ENCODE measurements around the gene LRRC4B. TPM values are rescaled to one million over a fixed set of nuclear protein-coding genes. Genes with fewer than 3 reads are reported as not detected.
A peak's percentile ranks its signal among the peaks of the same experiment; 100 is the strongest.

LRRC4B gene
- total RNA-seq, 2 experiments from 2014 or later = not detected

- Mint-ChIP-seq H3K4me1 (no peaks in the 10 kb centered on the region), H3K27ac (no peak overlapping the region), H3K4me3 (no peak overlapping the region), H3K9me3 (ENCODE audit: low read depth) (no peaks in the 10 kb centered on the region), H3K27me3 (peaks cover 40% of the 10 kb centered on the region), H3K36me3 (ENCODE audit: low read depth) (no peaks in the 10 kb centered on the region)
- CTCF ChIA-PET = no interaction called here
- POLR2A ChIA-PET = interaction anchor here (0.7 kb wide), 1 partner anchor 232 kb away, joined by 4 read pairs; no protein-coding TSS in a partner anchor
- intact Hi-C loops (cut with DNase I, micrococcal nuclease) = no loop called here
- DNase-seq (no peak), ATAC-seq (no peak)
Measured at GRCh38 chr19:50549927-50550593, 18.2 kb downstream of the LRRC4B start.

GRCh38 chr19:50549059-50549926, 18.9 kb downstream of the LRRC4B start:
- DNase-seq (no peak), ATAC-seq (no peak)
- Mint-ChIP-seq H3K27ac (no peak overlapping the region), H3K9me3 (ENCODE audit: low read depth) (no peaks in the 10 kb centered on the region), H3K4me1 (no peaks in the 10 kb centered on the region), H3K36me3 (ENCODE audit: low read depth) (no peaks in the 10 kb centered on the region), H3K27me3 (peaks cover 36% of the 10 kb centered on the region), H3K4me3 (no peak overlapping the region)
- intact Hi-C loops (cut with DNase I, micrococcal nuclease) = no loop called here
- ChIA-PET CTCF (no interaction called here), POLR2A (interaction anchor here (0.7 kb wide), 1 partner anchor 233 kb away, joined by 4 read pairs; no protein-coding TSS in a partner anchor)

- intact Hi-C loops (cut with DNase I, micrococcal nuclease) = no loop called here
- Mint-ChIP-seq H3K9me3 (ENCODE audit: low read depth) (no peaks in the 10 kb centered on the region), H3K4me1 (no peaks in the 10 kb centered on the region), H3K36me3 (ENCODE audit: low read depth) (no peaks in the 10 kb centered on the region), H3K27me3 (peaks cover 30% of the 10 kb centered on the region), H3K4me3 (no peak overlapping the region), H3K27ac (no peak overlapping the region)
- POLR2A ChIA-PET = no interaction called here
- ATAC-seq (no peak), DNase-seq (no peak)
- CTCF ChIA-PET = no interaction called here
Measured at GRCh38 chr19:50548191-50549058, 19.8 kb downstream of the LRRC4B start.

GRCh38 chr19:50547385-50548190, 20.6 kb downstream of the LRRC4B start:
- no peak overlapping the region for H3K4me3 Mint-ChIP-seq
- DNase-seq (no peak), ATAC-seq (no peak)
- no peaks in the 10 kb centered on the region for H3K36me3 Mint-ChIP-seq (ENCODE audit: low read depth)
- intact Hi-C loops (cut with DNase I, micrococcal nuclease) = no loop called here
- CTCF ChIA-PET = interaction anchor here (1.1 kb wide), 1 partner anchor 9 kb away, joined by 3 read pairs; no protein-coding TSS in a partner anchor
- peaks cover 22% of the 10 kb centered on the region for H3K27me3 Mint-ChIP-seq
- POLR2A ChIA-PET = no interaction called here
- no peaks in the 10 kb centered on the region for H3K4me1 Mint-ChIP-seq
- H3K9me3 Mint-ChIP-seq (ENCODE audit: low read depth) = no peaks in the 10 kb centered on the region
- H3K27ac Mint-ChIP-seq = no peak overlapping the region

GRCh38 chr19:50546527-50547221, 21.6 kb downstream of the LRRC4B start:
- ChIA-PET POLR2A (no interaction called here), CTCF (interaction anchor here (1.1 kb wide), 1 partner anchor 9 kb away, joined by 3 read pairs; no protein-coding TSS in a partner anchor)
- Mint-ChIP-seq H3K9me3 (ENCODE audit: low read depth) (no peaks in the 10 kb centered on the region), H3K27ac (no peak overlapping the region), H3K4me3 (no peak overlapping the region), H3K4me1 (no peaks in the 10 kb centered on the region), H3K36me3 (ENCODE audit: low read depth) (no peaks in the 10 kb centered on the region), H3K27me3 (peaks cover 16% of the 10 kb centered on the region)
- ATAC-seq = no peak
- DNase-seq = no peak
- intact Hi-C loops (cut with DNase I, micrococcal nuclease) = no loop called here

- intact Hi-C loops (cut with DNase I, micrococcal nuclease) = no loop called here
- Mint-ChIP-seq H3K36me3 (ENCODE audit: low read depth) (no peaks in the 10 kb centered on the region), H3K27me3 (no peaks in the 10 kb centered on the region), H3K9me3 (ENCODE audit: low read depth) (no peaks in the 10 kb centered on the region), H3K4me3 (no peak overlapping the region), H3K4me1 (no peaks in the 10 kb centered on the region), H3K27ac (no peak overlapping the region)
- ATAC-seq (no peak), DNase-seq (no peak)
- CTCF ChIA-PET = interaction anchor here (2.3 kb wide), 1 partner anchor 13 kb away, joined by 10 read pairs; no protein-coding TSS in a partner anchor
- POLR2A ChIA-PET = no interaction called here
Measured at GRCh38 chr19:50542943-50543342, 25.3 kb downstream of the LRRC4B start.

GRCh38 chr19:50537769-50538230, 30.4 kb downstream of the LRRC4B start:
- no peaks in the 10 kb centered on the region for H3K4me1 Mint-ChIP-seq
- ATAC-seq = peak; percentile 88
- peaks cover 14% of the 10 kb centered on the region for H3K27me3 Mint-ChIP-seq
- H3K27ac Mint-ChIP-seq = no peak overlapping the region
- no peaks in the 10 kb centered on the region for H3K36me3 Mint-ChIP-seq (ENCODE audit: low read depth)
- intact Hi-C loops (cut with DNase I, micrococcal nuclease) = loop anchor here (1.0 to 5.0 kb wide), 4 partner anchors 19 to 385 kb away; no protein-coding TSS in a partner anchor
- H3K4me3 Mint-ChIP-seq = no peak overlapping the region
- POLR2A ChIA-PET = interaction anchor here (0.7 kb wide), 1 partner anchor 298 kb away, joined by 3 read pairs; no protein-coding TSS in a partner anchor
- peak; percentile 88 for DNase-seq
- CTCF ChIA-PET = interaction anchor here (0.9 to 6.0 kb wide), 12 partner anchors 11 to 246 kb away, joined by 3 to 45 read pairs (median 4); no protein-coding TSS in a partner anchor
- peaks cover 7% of the 10 kb centered on the region for H3K9me3 Mint-ChIP-seq (ENCODE audit: low read depth)

GRCh38 chr19:50537306-50537685, 30.9 kb downstream of the LRRC4B start:
- CTCF ChIA-PET = interaction anchor here (0.9 to 6.0 kb wide), 10 partner anchors 11 to 246 kb away, joined by 3 to 45 read pairs (median 4); no protein-coding TSS in a partner anchor
- POLR2A ChIA-PET = no interaction called here
- Mint-ChIP-seq H3K27me3 (peaks cover 19% of the 10 kb centered on the region), H3K9me3 (ENCODE audit: low read depth) (peaks cover 12% of the 10 kb centered on the region), H3K27ac (no peak overlapping the region), H3K4me1 (no peaks in the 10 kb centered on the region), H3K4me3 (no peak overlapping the region), H3K36me3 (ENCODE audit: low read depth) (no peaks in the 10 kb centered on the region)
- no peak for DNase-seq
- intact Hi-C loops (cut with DNase I, micrococcal nuclease) = loop anchor here (1.0 to 5.0 kb wide), 4 partner anchors 19 to 386 kb away; no protein-coding TSS in a partner anchor
- no peak for ATAC-seq

GRCh38 chr19:50536662-50537305, 31.5 kb downstream of the LRRC4B start:
- intact Hi-C loops (cut with DNase I, micrococcal nuclease) = loop anchor here (1.0 to 5.0 kb wide), 4 partner anchors 20 to 386 kb away; no protein-coding TSS in a partner anchor
- POLR2A ChIA-PET = no interaction called here
- no peak for DNase-seq
- Mint-ChIP-seq H3K9me3 (ENCODE audit: low read depth) (peaks cover 12% of the 10 kb centered on the region), H3K4me1 (no peaks in the 10 kb centered on the region), H3K27ac (no peak overlapping the region), H3K4me3 (no peak overlapping the region), H3K36me3 (ENCODE audit: low read depth) (no peaks in the 10 kb centered on the region), H3K27me3 (peaks cover 22% of the 10 kb centered on the region)
- no peak for ATAC-seq
- CTCF ChIA-PET = interaction anchor here (0.9 to 6.0 kb wide), 10 partner anchors 10 to 247 kb away, joined by 3 to 45 read pairs (median 4); partner anchors contain the start of gene JOSD2

All from activated CD4-positive, alpha-beta T cell treated with anti-CD3 and anti-CD28 coated beads for 36 hours (primary cell).